Loucy (cell line): ENCODE results near the gene MYEOV.

Experiments used
- H2AFZ ChIP-seq: fragments of 200-600 bp; sonication (generic); 2 replicates; pipeline ENCODE4 v1.6.0; 2016; ENCODE audit warnings: antibody characterized with exemption, mild to moderate bottlenecking, low read length, moderate library complexity
- H3F3A ChIP-seq: fragments of 200-600 bp; 2 replicates; pipeline ENCODE4 v1.6.0; 2016; ENCODE audit warnings: antibody characterized with exemption, low read depth, mild to moderate bottlenecking
- H3K27me3 ChIP-seq: fragments of 200-600 bp; sonication (generic); 2 replicates; pipeline ENCODE4 v1.6.1; 2014; ENCODE audit warnings: low read length, mild to moderate bottlenecking; ENCODE audit not compliant: insufficient read depth, poor library complexity, severe bottlenecking
- H3K36me3 ChIP-seq: fragments of 200-600 bp; sonication (generic); 2 replicates; pipeline ENCODE4 v1.6.1; 2016; ENCODE audit warnings: low read length; ENCODE audit not compliant: insufficient read depth
- H3K4me1 ChIP-seq: fragments of 200-600 bp; sonication (generic); 2 replicates; pipeline ENCODE4 v1.5.1; 2014; ENCODE audit warnings: low read length, mild to moderate bottlenecking; ENCODE audit not compliant: insufficient read depth, poor library complexity, severe bottlenecking
- H3K4me2 ChIP-seq: fragments of 200-600 bp; sonication (generic); 2 replicates; pipeline ENCODE4 v1.6.0; 2014; ENCODE audit warnings: antibody characterized with exemption, low read length, low read depth, mild to moderate bottlenecking; ENCODE audit not compliant: poor library complexity, severe bottlenecking
- H3K4me3 ChIP-seq: fragments of 200-600 bp; sonication (generic); 2 replicates; pipeline ENCODE4 v1.5.1; 2014; ENCODE audit warnings: low read length, mild to moderate bottlenecking, mixed read lengths; ENCODE audit not compliant: poor library complexity, severe bottlenecking
- H3K79me2 ChIP-seq: fragments of 200-600 bp; sonication (generic); 2 replicates; pipeline ENCODE4 v1.6.1; 2014; ENCODE audit warnings: low read length; ENCODE audit not compliant: insufficient read depth
- H3K9ac ChIP-seq: fragments of 200-600 bp; sonication (generic); 2 replicates; pipeline ENCODE4 v1.6.0; 2014; ENCODE audit warnings: mild to moderate bottlenecking, low read depth, low read length, moderate library complexity; ENCODE audit not compliant: poor library complexity, severe bottlenecking
- H3K9me2 ChIP-seq: fragments of 200-600 bp; sonication (generic); replicated peaks from 2 replicates; pipeline ENCODE4 v1.6.1; 2016; ENCODE audit warnings: low read depth, low read length, mixed read lengths
- H3K9me3 ChIP-seq: fragments of 200-600 bp; sonication (generic); 2 replicates; pipeline ENCODE4 v1.6.1; 2014; ENCODE audit warnings: mild to moderate bottlenecking, antibody characterized with exemption, low read length, low read depth; ENCODE audit not compliant: insufficient read depth
- H4K20me1 ChIP-seq: fragments of 200-600 bp; sonication (generic); 2 replicates; pipeline ENCODE4 v1.6.0; 2014; ENCODE audit warnings: antibody characterized with exemption, low read length, mild to moderate bottlenecking; ENCODE audit not compliant: insufficient read depth, poor library complexity, severe bottlenecking
- EZH2phosphoT487 ChIP-seq: fragments of 200-600 bp; IDR thresholded peaks from 2 replicates; pipeline ENCODE4 v1.6.1; 2018; ENCODE audit warnings: antibody characterized with exemption, mild to moderate bottlenecking, moderate library complexity, borderline replicate concordance
- TF ChIP-seq, protein P1 (sequence below): fragments of 200-600 bp; sonication (generic); conservative IDR thresholded peaks from 2 replicates; pipeline ENCODE4 v1.5.1; 2014; ENCODE audit warnings: mild to moderate bottlenecking, antibody characterized with exemption, low read length

MYEOV gene

DNA sequence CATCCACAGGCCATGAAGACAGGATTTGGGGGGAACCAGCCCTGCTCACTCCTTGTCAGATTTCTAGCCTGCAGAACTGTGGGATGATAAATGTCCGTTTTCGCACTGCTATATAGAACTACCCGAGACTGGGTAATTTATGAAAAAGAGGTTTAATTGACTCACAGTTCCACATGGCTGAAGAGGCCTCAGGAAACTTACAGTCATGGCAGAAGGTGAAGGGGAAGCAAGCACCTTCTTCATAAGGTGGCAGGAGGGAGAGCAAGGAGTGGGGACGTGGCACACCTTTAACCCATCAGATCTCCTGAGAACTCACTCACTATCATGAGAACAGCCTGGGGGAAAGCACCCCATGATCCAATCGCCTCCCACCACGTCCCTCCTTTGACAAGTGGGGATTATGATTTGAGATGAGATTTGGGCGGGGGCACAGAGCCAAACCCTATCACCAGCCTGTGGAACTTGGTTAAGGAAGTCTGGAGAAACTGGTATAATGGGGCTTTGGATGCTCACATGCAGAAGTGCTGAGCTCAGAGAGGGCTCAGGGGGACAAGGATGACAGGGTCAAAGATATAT, 50.7 kb downstream of the MYEOV start:
- Histone ChIP-seq H3K36me3 (no peaks in the 10 kb centered on the region), H3K4me3 (no peak overlapping the region), H2AFZ (no peak overlapping the region), H3K27me3 (no peaks in the 10 kb centered on the region), H3K4me1 (no peaks in the 10 kb centered on the region), H3F3A (no peaks in the 10 kb centered on the region), H3K9me2 (no peaks in the 10 kb centered on the region), H3K9me3 (peaks cover 15% of the 10 kb centered on the region), H3K79me2 (no peaks in the 10 kb centered on the region), H3K4me2 (no peak overlapping the region), H3K9ac (no peak overlapping the region), H4K20me1 (no peaks in the 10 kb centered on the region)
- TF ChIP-seq, protein P1, sequence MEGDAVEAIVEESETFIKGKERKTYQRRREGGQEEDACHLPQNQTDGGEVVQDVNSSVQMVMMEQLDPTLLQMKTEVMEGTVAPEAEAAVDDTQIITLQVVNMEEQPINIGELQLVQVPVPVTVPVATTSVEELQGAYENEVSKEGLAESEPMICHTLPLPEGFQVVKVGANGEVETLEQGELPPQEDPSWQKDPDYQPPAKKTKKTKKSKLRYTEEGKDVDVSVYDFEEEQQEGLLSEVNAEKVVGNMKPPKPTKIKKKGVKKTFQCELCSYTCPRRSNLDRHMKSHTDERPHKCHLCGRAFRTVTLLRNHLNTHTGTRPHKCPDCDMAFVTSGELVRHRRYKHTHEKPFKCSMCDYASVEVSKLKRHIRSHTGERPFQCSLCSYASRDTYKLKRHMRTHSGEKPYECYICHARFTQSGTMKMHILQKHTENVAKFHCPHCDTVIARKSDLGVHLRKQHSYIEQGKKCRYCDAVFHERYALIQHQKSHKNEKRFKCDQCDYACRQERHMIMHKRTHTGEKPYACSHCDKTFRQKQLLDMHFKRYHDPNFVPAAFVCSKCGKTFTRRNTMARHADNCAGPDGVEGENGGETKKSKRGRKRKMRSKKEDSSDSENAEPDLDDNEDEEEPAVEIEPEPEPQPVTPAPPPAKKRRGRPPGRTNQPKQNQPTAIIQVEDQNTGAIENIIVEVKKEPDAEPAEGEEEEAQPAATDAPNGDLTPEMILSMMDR: no peak
- no peak for TF ChIP-seq EZH2phosphoT487
